Right lobe of liver (tissue), 6 donors: ENCODE data around the gene PA2G4. TPM values are rescaled to one million over a fixed set of nuclear protein-coding genes. Genes with fewer than 3 reads are reported as not detected.
A peak's percentile ranks its signal among the peaks of the same experiment; 100 is the strongest.

ENCODE experiments used
- ATAC-seq, 4 donors: fragments of 200-7000 bp; cut with Tn5 transposase; one replicate each; pipeline ENCODE4 v1.9.1; 2020; ENCODE audit warnings: mild to moderate bottlenecking in 4 of 4, moderate library complexity in 4 of 4
- DNase-seq, 3 donors: peaks; one replicate each; pipeline ENCODE4 v3.0.0-alpha.2; 2020
- H3K27ac ChIP-seq, 3 donors: fragments of 200-600 bp; one replicate each; pipeline ENCODE4 v1.8.0; 2022
- H3K27me3 ChIP-seq, 2 donors: fragments of 200-600 bp; one replicate each; pipeline ENCODE4 v1.8.0; 2022
- H3K36me3 ChIP-seq, 4 donors: fragments of 200-600 bp; sonication (generic) in 1 of 4; one replicate each; pipeline versions ENCODE4 v1.5.1 to v1.8.0; 2017 to 2022; ENCODE audit warnings: control low read depth in 1 of 4
- H3K4me1 ChIP-seq, 4 donors: fragments of 200-600 bp; sonication (generic) in 1 of 4; one replicate each; pipeline versions ENCODE4 v1.5.1 to v1.8.0; 2017 to 2022; ENCODE audit warnings: control low read depth in 1 of 4
- H3K4me3 ChIP-seq, 3 donors: fragments of 200-600 bp; one replicate each; pipeline ENCODE4 v1.8.0; 2022
- H3K9me3 ChIP-seq, 4 donors: fragments of 200-600 bp; sonication (generic) in 1 of 4; one replicate each; pipeline versions ENCODE4 v1.5.1 to v1.8.0; 2017 to 2022; ENCODE audit warnings: control low read depth in 1 of 4
- CTCF ChIP-seq, 4 donors: fragments of 200-600 bp in 3 of 4; fragments of 450-650 bp in 1 of 4; IDR thresholded peaks; one replicate each; pipeline versions ENCODE4 v1.5.1 to v1.8.0; 2016 to 2022; ENCODE audit warnings: antibody characterized with exemption in 4 of 4, mild to moderate bottlenecking in 2 of 4
- POLR2A ChIP-seq: fragments of 450-650 bp; IDR thresholded peaks from one replicate; pipeline ENCODE4 v1.6.1; 2017; ENCODE audit warnings: antibody characterized with exemption, mild to moderate bottlenecking
- WGBS: methylation state at CpG from one replicate; pipeline ENCODE4 v1.1.6; 2018; ENCODE audit warnings: low coverage, low lambda C conversion rate; ENCODE audit not compliant: insufficient coverage; ENCODE audit errors: missing lambda C conversion rate; 5-methylcytosine and 5-hydroxymethylcytosine counted together
- intact Hi-C, 2 donors: fragments of 100-400 bp; cut with DNase I; formaldehyde crosslinking; loops; one replicate each; pipeline versions ENCODE4 v1.11.2 to v1.14.1; 2022
- total RNA-seq, 6 experiments: library from RNA; depleted of rRNA in 2 of 6; stranded (reverse); fragments of >200 nt in 2 of 6; fragmentation: NEBNext Ultra II Directional in 3 of 6; extraction: Animal tissue kit (Norgen Biotek cat#: 25700) in 3 of 6; gene quantifications; one replicate each; pipeline versions ENCODE4 v1.1.0 to v1.2.4, GENCODE V29; 2016 to 2023
- donor health status: DM: no; HTN: yes; CAD: no.
- donor health status: DM: no; HTN: no; CAD: no.
- donor health status: DM: no; HTN: no; CAD: no.
- donor health status: DM: no; HTN: yes; CAD: no.
- donor health status: DM: no; HTN: yes; CAD: no.

The PA2G4 gene
- total RNA-seq, 6 experiments from 2014 or later = 29.7 to 82.4 (median 36.6) TPM

GRCh38 chr12:56087220-56087619 lies 17.1 kb upstream of the PA2G4 start:
- 20% methylated on average over 1 of the region's 6 CpGs for WGBS
- intact Hi-C loops = no loop called here
- H3K27ac ChIP-seq = peak overlapping the region in 2 of 3 donors; percentile 52 to 58

GRCh38 chr12:56097738-56098137 lies 6.6 kb upstream of the PA2G4 start:
- TF ChIP-seq POLR2A = no peak
- TF ChIP-seq CTCF (IDR thresholded peaks at IDR 0.05) = no peak
- Histone ChIP-seq H3K36me3 (peaks cover 0 to 99% (median 53%) of the 10 kb centered on the region in 4 donors), H3K9me3 (no peaks in the 10 kb centered on the region), H3K27ac (no peak overlapping the region), H3K27me3 (no peaks in the 10 kb centered on the region), H3K4me1 (no peaks in the 10 kb centered on the region), H3K4me3 (no peak overlapping the region)
- intact Hi-C loops = no loop called here
- DNase-seq (no peak), ATAC-seq (no peak)
- WGBS = 78% methylated on average over 4 of the region's 6 CpGs

More at GRCh38 chr12:56087220-56087619, 17.1 kb upstream of the PA2G4 start:
- peak; percentile 86 to 97 (median 92) for ATAC-seq
- no peak for TF ChIP-seq POLR2A
- TF ChIP-seq CTCF (IDR thresholded peaks at IDR 0.05) = no peak
- Histone ChIP-seq H3K36me3 (peaks cover 0 to 84% (median 40%) of the 10 kb centered on the region in 4 donors), H3K27me3 (no peaks in the 10 kb centered on the region), H3K4me1 (peaks cover 0 to 49% (median 22%) of the 10 kb centered on the region in 4 donors), H3K4me3 (no peak overlapping the region), H3K9me3 (no peaks in the 10 kb centered on the region)
- peak; percentile 91 to 93 (median 93) for DNase-seq

- TF ChIP-seq CTCF (IDR thresholded peaks at IDR 0.05) (no peak), POLR2A (no peak)
- Histone ChIP-seq H3K36me3 (peaks cover 0 to 93% (median 45%) of the 10 kb centered on the region in 4 donors), H3K4me1 (peaks cover 0 to 7% (median 0%) of the 10 kb centered on the region in 4 donors), H3K27me3 (no peaks in the 10 kb centered on the region), H3K9me3 (no peaks in the 10 kb centered on the region), H3K4me3 (no peak overlapping the region), H3K27ac (no peak overlapping the region)
- DNase-seq (no peak), ATAC-seq (peak in 1 of 4 donors; percentile 23)
- WGBS = 66% methylated on average over 3 of the region's 3 CpGs
- intact Hi-C loops = no loop called here
Measured at GRCh38 chr12:56098592-56098991, 5.8 kb upstream of the PA2G4 start.

- Histone ChIP-seq H3K27me3 (no peaks in the 10 kb centered on the region), H3K36me3 (peaks cover 0 to 81% (median 39%) of the 10 kb centered on the region in 4 donors), H3K9me3 (no peaks in the 10 kb centered on the region), H3K4me3 (no peak overlapping the region), H3K27ac (no peak overlapping the region), H3K4me1 (peaks cover 0 to 7% (median 0%) of the 10 kb centered on the region in 4 donors)
- TF ChIP-seq CTCF (IDR thresholded peaks at IDR 0.05) (no peak), POLR2A (no peak)
- intact Hi-C loops = loop anchor here (5.0 to 10.0 kb wide), 2 partner anchors 52 to 55 kb away; partner anchors contain the start of gene RPS26 (in 1 of the 2)
- 62% methylated on average over 2 of the region's 4 CpGs for WGBS
- DNase-seq (no peak), ATAC-seq (no peak)
Measured at GRCh38 chr12:56099787-56100186, 4.6 kb upstream of the PA2G4 start.
